ENCODE results near the gene ONECUT3. TPM values are rescaled to one million over a fixed set of nuclear protein-coding genes. Genes with fewer than 3 reads are reported as not detected.
A peak's percentile ranks its signal among the peaks of the same experiment; 100 is the strongest.
"Not testable (repeated sequence)": the region's sequence is repeated elsewhere in the genome, so short reads cannot be mapped to it uniquely, and the experiment has no call there.

Gene ONECUT3
- total and polyA plus RNA-seq, 7 experiments from 2014 or later, result not detected

DNA sequence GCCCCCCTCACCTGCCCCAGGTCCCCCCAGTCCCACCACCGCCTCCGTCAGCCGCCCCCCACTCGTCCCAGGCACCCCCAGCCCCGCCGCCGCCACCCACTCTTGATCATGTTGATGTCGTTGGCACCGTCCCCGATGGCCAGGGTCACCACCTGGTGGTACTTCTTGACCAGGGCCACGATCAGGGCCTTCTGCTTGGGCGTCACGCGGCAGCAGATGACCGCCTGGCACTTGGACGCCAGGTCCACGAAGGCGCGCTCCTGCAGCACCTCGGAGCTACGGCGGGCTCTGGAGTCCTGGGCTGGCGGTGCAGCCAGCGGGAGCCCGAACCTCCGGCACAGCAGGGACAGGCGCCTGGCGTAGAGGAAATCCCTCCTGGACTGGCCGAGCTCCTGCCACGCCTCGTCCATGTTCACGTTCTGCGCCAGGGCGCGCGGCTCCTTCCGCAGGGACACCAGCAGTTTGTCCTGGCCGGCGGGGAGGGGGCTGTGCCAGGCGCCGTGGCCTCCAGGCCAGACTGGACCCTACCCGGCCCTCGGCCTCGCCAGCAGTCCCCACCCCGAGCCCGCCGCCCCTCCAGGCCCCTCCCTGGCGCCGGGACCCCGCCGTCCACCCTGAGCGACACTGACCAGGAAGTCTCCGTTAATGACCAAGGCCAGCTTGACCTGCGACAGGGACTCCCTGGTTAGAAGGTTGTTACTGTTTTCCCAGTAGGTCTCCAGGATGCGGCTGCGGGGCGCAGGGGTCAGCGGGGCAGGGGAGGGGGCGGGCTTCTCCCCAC, 36.1 kb downstream of the ONECUT3 start:
- Mint-ChIP-seq H3K9me3 (no peaks in the 10 kb centered on the region), H3K36me3 (no peaks in the 10 kb centered on the region), H3K4me1 (peaks cover 0 to 2% (median 0%) of the 10 kb centered on the region in 7 donors), H3K4me3 (peak overlapping the region in 2 of 10 donors; percentile 5 to 34), H3K27me3 (peaks cover 4 to 15% (median 5%) of the 10 kb centered on the region in 5 donors), H3K27ac (no peak overlapping the region)
- no peak for DNase-seq
- ChIA-PET POLR2A (no interaction called here), CTCF (interaction anchor here (0.6 kb wide), 1 partner anchor 11 kb away, joined by 4 read pairs; no protein-coding TSS in a partner anchor)
- H3K36me3 ChIP-seq (ENCODE audit: control insufficient read depth in 2 of 3, insufficient read depth in 3 of 3, low read length in 3 of 3), result no peaks in the 10 kb centered on the region
- H3K27ac ChIP-seq (ENCODE audit: low read depth, low read length), result no peak overlapping the region
- H3K4me3 ChIP-seq (ENCODE audit: low read length), result no peak overlapping the region
- H3K9me3 ChIP-seq (ENCODE audit: control insufficient read depth in 2 of 3, low read length in 3 of 3), result no peaks in the 10 kb centered on the region
- H3K4me1 ChIP-seq (ENCODE audit: control insufficient read depth in 2 of 2, insufficient read depth in 2 of 2, low read length in 2 of 2), result no peaks in the 10 kb centered on the region
- ATAC-seq, result no peak
- intact Hi-C loops (cut with micrococcal nuclease), result loop anchor here (2.0 kb wide), 2 partner anchors 23 to 37 kb away; partner anchors contain the start of gene ATP8B3 (in 2 of the 2)
- no peaks in the 10 kb centered on the region for H3K27me3 ChIP-seq (ENCODE audit: control insufficient read depth in 2 of 2, insufficient read depth in 2 of 2, low read length in 2 of 2)

DNA sequence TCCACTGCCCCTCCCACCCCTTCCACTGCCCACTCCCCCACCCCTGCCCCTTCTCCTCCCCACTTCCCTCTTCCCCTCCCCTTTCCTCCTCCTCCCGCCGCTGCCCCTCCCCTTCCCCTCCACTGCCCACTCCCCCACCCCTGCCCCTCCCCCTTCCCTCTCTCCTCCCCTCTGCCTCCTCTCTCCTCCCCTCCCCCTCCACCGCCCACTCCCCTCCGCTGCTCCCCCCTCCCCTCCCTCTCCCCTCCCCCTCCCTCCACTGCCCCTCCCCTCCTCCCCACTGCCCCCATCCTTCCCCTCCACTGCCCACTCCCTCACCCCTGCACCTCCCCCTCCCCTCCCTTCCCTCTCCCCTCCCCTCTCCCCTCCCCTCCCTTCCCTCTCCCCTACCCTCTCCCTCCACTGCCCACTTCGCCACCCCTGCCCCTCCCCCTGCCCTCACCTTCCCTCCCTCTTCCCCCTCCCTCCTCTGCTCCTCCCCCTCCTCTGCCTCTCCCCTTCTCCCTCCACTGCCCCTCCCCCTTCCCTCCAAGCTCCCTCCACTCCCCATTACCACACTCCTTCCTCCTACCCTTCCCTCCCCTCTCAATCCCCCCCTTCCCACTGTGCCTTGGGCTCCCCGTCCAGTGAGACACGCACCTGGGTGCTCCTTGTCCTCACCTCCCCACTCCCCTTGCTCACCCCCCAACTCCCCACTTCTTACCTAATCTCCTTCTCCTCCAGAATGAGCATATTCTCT, 36.9 kb downstream of the ONECUT3 start:
- no peak overlapping the region for H3K4me3 ChIP-seq (ENCODE audit: low read length)
- CTCF ChIA-PET, result no interaction called here
- no peaks in the 10 kb centered on the region for H3K27me3 ChIP-seq (ENCODE audit: control insufficient read depth in 2 of 2, insufficient read depth in 2 of 2, low read length in 2 of 2)
- Mint-ChIP-seq H3K4me3 (no peak overlapping the region), H3K36me3 (no peaks in the 10 kb centered on the region), H3K4me1 (peaks cover 0 to 2% (median 0%) of the 10 kb centered on the region in 7 donors), H3K27ac (no peak overlapping the region), H3K27me3 (peaks cover 4 to 12% (median 5%) of the 10 kb centered on the region in 5 donors), H3K9me3 (no peaks in the 10 kb centered on the region)
- H3K27ac ChIP-seq (ENCODE audit: low read depth, low read length), result no peak overlapping the region
- no peaks in the 10 kb centered on the region for H3K9me3 ChIP-seq (ENCODE audit: control insufficient read depth in 2 of 3, low read length in 3 of 3)
- intact Hi-C loops (cut with micrococcal nuclease), result no loop called here
- DNase-seq (no peak), ATAC-seq (no peak)
- H3K4me1 ChIP-seq (ENCODE audit: control insufficient read depth in 2 of 2, insufficient read depth in 2 of 2, low read length in 2 of 2), result no peaks in the 10 kb centered on the region
- no peaks in the 10 kb centered on the region for H3K36me3 ChIP-seq (ENCODE audit: control insufficient read depth in 2 of 3, insufficient read depth in 3 of 3, low read length in 3 of 3)
- POLR2A ChIA-PET, result no interaction called here

DNA sequence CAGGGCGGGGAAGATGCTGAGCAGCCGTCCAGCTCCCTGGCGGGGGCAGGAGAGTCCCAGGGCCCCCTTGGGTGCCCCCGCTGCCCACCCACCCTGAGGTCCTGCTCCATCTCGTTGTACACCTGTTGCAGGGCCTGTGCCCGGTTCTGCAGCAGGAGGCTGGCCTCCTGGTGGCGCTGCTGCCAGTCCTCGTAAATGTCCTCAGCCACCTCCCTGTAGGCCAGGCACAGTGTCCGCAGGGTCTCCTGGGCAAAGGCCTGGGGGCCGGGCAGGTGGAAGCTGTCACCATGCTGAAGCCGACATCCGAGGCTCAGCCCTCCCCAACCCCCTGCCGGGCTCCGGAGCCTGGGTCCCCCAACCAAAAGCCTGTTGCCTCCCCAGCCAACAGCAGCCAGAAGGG, 38.6 kb downstream of the ONECUT3 start:
- H3K9me3 ChIP-seq (ENCODE audit: control insufficient read depth in 2 of 3, low read length in 3 of 3), result no peaks in the 10 kb centered on the region
- ChIA-PET POLR2A (no interaction called here), CTCF (interaction anchor here (0.9 kb wide), 1 partner anchor 25 kb away, joined by 3 read pairs; no protein-coding TSS in a partner anchor)
- Mint-ChIP-seq H3K9me3 (peaks cover 0 to 1% (median 0%) of the 10 kb centered on the region in 11 donors), H3K4me1 (peaks cover 0 to 4% (median 0%) of the 10 kb centered on the region in 7 donors), H3K27ac (no peak overlapping the region), H3K27me3 (peaks cover 5 to 10% (median 5%) of the 10 kb centered on the region in 5 donors), H3K4me3 (no peak overlapping the region), H3K36me3 (no peaks in the 10 kb centered on the region)
- H3K4me3 ChIP-seq (ENCODE audit: low read length), result no peak overlapping the region
- ATAC-seq (no peak), DNase-seq (no peak)
- no peaks in the 10 kb centered on the region for H3K36me3 ChIP-seq (ENCODE audit: control insufficient read depth in 2 of 3, insufficient read depth in 3 of 3, low read length in 3 of 3)
- peaks cover 0 to 3% of the 10 kb centered on the region in 2 donors for H3K4me1 ChIP-seq (ENCODE audit: control insufficient read depth in 2 of 2, insufficient read depth in 2 of 2, low read length in 2 of 2)
- no peak overlapping the region for H3K27ac ChIP-seq (ENCODE audit: low read depth, low read length)
- H3K27me3 ChIP-seq (ENCODE audit: control insufficient read depth in 2 of 2, insufficient read depth in 2 of 2, low read length in 2 of 2), result no peaks in the 10 kb centered on the region
- intact Hi-C loops (cut with micrococcal nuclease), result no loop called here

DNA sequence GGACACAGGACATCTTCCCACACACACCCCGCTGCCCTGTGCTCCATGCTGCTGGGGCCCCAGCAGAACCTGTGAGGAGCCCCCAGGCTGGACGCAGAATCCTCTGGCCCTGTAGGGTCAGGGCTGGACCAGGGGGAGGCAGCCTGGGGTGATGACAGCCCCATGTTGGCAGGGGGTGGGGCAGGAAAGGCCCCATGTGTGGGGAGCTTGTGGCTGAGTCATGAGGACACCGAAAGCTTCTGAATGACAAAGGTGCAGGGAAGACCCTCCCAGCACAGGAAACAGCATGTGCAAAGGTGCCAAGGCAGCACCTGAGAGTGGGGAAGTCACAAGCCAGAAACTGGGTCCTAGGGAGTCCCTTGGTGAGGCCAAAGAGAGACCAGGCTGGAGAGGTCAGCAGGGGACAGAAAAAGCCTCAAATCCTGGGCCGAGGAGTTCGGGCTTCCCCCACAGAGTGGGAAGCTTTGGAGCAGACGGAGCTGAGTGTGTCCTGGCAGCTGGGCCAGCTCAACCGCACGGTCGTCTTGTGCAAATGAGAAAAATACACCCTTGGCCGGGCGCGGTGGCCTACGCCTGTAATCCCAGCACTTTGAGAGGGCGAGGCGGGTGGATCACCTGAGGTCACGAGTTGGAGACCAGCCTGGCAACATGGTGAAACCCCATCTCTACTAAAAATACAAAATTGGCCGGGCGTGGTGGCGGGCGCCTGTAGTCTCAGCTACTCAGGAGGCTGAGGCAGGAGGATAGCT, 41.3 kb downstream of the ONECUT3 start:
- ChIA-PET POLR2A (no interaction called here), CTCF (interaction anchor here (0.6 to 0.9 kb wide), 2 partner anchors 19 to 52 kb away, joined by 3 to 6 read pairs; no protein-coding TSS in a partner anchor)
- Histone ChIP-seq H3K9me3 (ENCODE audit: control insufficient read depth in 2 of 3, low read length in 3 of 3) (no peaks in the 10 kb centered on the region), H3K4me1 (ENCODE audit: control insufficient read depth in 2 of 2, insufficient read depth in 2 of 2, low read length in 2 of 2) (peaks cover 0 to 3% of the 10 kb centered on the region in 2 donors), H3K4me3 (ENCODE audit: low read length) (no peak overlapping the region), H3K36me3 (ENCODE audit: control insufficient read depth in 2 of 3, insufficient read depth in 3 of 3, low read length in 3 of 3) (no peaks in the 10 kb centered on the region), H3K27ac (ENCODE audit: low read depth, low read length) (no peak overlapping the region), H3K27me3 (ENCODE audit: control insufficient read depth in 2 of 2, insufficient read depth in 2 of 2, low read length in 2 of 2) (no peaks in the 10 kb centered on the region)
- DNase-seq, result no peak
- intact Hi-C loops (cut with micrococcal nuclease), result loop anchor here in 1 of 2 donors (1.0 kb wide), 1 partner anchor 248 kb away; no protein-coding TSS in a partner anchor
- peaks cover 0 to 4% (median 0%) of the 10 kb centered on the region in 7 donors for H3K4me1 Mint-ChIP-seq
- peaks cover 5 to 10% (median 5%) of the 10 kb centered on the region in 5 donors for H3K27me3 Mint-ChIP-seq
- H3K9me3 Mint-ChIP-seq, result peaks cover 0 to 1% (median 0%) of the 10 kb centered on the region in 11 donors
- no peak overlapping the region for H3K27ac Mint-ChIP-seq
- peak overlapping the region in 1 of 10 donors; percentile 31 for H3K4me3 Mint-ChIP-seq
- no peaks in the 10 kb centered on the region for H3K36me3 Mint-ChIP-seq
- ATAC-seq, result no peak

DNA sequence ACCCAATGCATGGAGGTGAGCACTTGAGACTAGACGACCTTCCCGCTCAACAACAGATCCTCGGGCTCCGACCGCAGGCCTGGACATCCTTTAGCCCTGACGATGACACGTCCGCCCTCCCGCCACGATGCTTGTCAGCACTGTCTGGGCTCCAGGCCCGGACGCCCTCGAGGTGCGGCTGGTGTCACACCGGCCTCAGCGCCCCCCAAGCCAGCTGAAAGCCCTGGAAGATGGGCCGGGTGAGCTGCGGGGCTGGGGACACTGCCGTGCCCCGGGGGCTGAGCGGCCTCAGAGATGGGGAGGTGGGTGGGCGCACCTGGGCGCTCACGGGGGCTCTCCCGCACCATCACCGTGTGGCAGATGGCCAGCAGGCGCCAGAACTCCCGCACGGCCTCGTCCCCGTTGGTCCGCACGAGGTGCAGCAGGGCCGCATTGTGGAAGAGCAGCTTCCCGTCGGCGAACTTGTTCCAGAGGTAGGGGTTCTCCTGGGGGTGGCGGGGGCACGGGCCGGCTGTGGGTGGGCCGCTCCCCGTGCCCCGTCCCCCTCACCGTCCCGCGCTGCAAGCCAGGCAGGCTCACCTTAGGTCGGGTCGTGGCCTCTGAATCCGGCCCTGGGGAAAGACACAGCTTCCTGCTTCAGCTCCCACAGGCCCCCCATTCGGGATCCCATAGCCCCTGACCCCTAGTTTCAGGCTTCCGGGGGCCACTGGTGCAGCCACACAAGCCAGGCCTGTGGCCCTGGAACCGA, 43.3 kb downstream of the ONECUT3 start:
- no peak overlapping the region for H3K4me3 Mint-ChIP-seq
- ATAC-seq (no peak), DNase-seq (no peak)
- Histone ChIP-seq H3K27ac (ENCODE audit: low read depth, low read length) (no peak overlapping the region), H3K4me3 (ENCODE audit: low read length) (no peak overlapping the region), H3K4me1 (ENCODE audit: control insufficient read depth in 2 of 2, insufficient read depth in 2 of 2, low read length in 2 of 2) (peaks cover 0 to 3% of the 10 kb centered on the region in 2 donors), H3K9me3 (ENCODE audit: control insufficient read depth in 2 of 3, low read length in 3 of 3) (no peaks in the 10 kb centered on the region), H3K27me3 (ENCODE audit: control insufficient read depth in 2 of 2, insufficient read depth in 2 of 2, low read length in 2 of 2) (no peaks in the 10 kb centered on the region), H3K36me3 (ENCODE audit: control insufficient read depth in 2 of 3, insufficient read depth in 3 of 3, low read length in 3 of 3) (no peaks in the 10 kb centered on the region)
- intact Hi-C loops (cut with micrococcal nuclease), result no loop called here
- CTCF ChIA-PET, result interaction anchor here (0.7 kb wide), 1 partner anchor 29 kb away, joined by 3 read pairs; no protein-coding TSS in a partner anchor
- peaks cover 0 to 1% (median 0%) of the 10 kb centered on the region in 11 donors for H3K9me3 Mint-ChIP-seq
- POLR2A ChIA-PET, result no interaction called here
- H3K36me3 Mint-ChIP-seq, result peaks cover 0 to 5% (median 0%) of the 10 kb centered on the region in 5 donors
- H3K27ac Mint-ChIP-seq, result no peak overlapping the region
- peaks cover 0 to 4% (median 0%) of the 10 kb centered on the region in 7 donors for H3K4me1 Mint-ChIP-seq
- H3K27me3 Mint-ChIP-seq, result peaks cover 0 to 10% (median 5%) of the 10 kb centered on the region in 5 donors

DNA sequence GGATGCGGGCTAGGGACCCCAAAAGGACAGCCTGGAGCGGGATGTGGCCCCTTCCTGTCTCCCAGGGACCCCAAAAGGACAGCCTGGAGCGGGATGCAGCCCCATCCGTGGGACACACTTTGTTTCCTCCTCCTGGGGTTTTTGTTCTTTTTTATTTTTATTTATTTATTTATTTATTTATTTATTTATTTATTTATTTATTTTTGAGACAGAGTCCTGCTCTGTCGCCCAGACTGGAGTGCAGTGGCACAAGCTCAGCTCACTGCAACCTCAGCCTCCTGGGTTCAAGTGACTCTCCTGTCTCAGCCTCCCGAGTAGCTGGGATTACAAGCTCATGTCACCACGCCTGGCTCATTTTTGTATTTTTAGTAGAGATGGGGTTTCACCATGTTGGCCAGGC, 44.0 kb downstream of the ONECUT3 start:
- H3K27ac Mint-ChIP-seq; H3K9me3 ChIP-seq (ENCODE audit: control insufficient read depth in 2 of 3, low read length in 3 of 3); H3K4me1 ChIP-seq (ENCODE audit: control insufficient read depth in 2 of 2, insufficient read depth in 2 of 2, low read length in 2 of 2); ATAC-seq; intact Hi-C loops (cut with micrococcal nuclease); H3K9me3 Mint-ChIP-seq; POLR2A ChIA-PET; H3K27me3 ChIP-seq (ENCODE audit: control insufficient read depth in 2 of 2, insufficient read depth in 2 of 2, low read length in 2 of 2); H3K36me3 ChIP-seq (ENCODE audit: control insufficient read depth in 2 of 3, insufficient read depth in 3 of 3, low read length in 3 of 3); H3K4me3 Mint-ChIP-seq; H3K4me3 ChIP-seq (ENCODE audit: low read length); H3K36me3 Mint-ChIP-seq; H3K27ac ChIP-seq (ENCODE audit: low read depth, low read length); H3K4me1 Mint-ChIP-seq; DNase-seq: not testable (repeated sequence)
- peaks cover 0 to 10% (median 5%) of the 10 kb centered on the region in 5 donors for H3K27me3 Mint-ChIP-seq
- CTCF ChIA-PET, result interaction anchor here (0.6 kb wide), 1 partner anchor 10 kb away, joined by 4 read pairs; no protein-coding TSS in a partner anchor
